ENCODE results near the gene EFEMP2.
A peak's percentile ranks its signal among the peaks of the same experiment; 100 is the strongest.

EFEMP2 gene

GRCh38 chr11:65866509-65867283 lies 5.9 kb downstream of the EFEMP2 start:
- DNase-seq (ENCODE audit: low spot score), result no peak

GRCh38 chr11:65865550-65866172 lies 6.9 kb downstream of the EFEMP2 start:
- no peak for DNase-seq (ENCODE audit: low spot score)

GRCh38 chr11:65864706-65865471 lies 7.7 kb downstream of the EFEMP2 start:
- no peak for DNase-seq (ENCODE audit: low spot score)

DNA sequence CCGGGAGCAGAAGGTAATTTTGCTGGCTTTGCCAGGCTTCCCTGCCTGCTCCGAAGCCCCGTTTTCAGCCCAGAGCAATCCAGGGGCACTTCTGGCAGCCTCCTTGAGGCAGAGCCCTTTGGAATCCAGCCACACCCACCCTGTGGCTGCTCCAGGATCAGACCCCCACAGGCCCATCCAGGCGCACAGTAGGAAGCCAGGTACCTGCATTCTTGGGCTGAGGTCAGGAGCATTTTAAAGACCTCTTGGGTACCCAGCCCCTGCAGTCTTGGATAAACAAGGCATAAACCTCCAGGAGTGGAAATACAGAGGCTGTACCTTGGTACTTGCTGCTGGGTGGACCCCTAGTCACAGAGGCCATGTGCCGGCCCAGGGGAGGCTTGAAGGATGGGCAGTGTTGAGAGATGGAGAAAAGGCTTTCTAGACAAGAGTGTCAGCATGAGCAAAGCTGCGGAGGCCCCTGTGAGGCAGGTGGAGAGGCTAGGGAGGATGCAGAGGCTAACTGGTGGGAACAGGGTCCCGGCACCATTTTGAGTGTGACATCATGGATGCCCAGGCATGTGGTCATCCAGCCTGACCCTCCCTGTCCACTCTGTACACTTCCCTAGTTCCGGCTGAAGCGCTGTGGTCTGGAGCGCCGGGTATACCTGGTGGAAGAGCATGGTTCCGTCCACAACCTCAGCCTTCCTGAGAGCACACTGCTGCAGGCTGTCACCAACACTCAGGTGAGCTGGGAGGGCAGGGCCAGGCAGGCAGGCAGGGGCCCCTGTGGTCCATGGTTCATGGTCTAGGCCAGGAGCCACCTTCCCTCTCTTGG lies 8.5 kb downstream of the EFEMP2 start:
- DNase-seq (ENCODE audit: low spot score), result no peak

- no peak for DNase-seq (ENCODE audit: low spot score)
Measured at GRCh38 chr11:65862941-65863888, 9.4 kb downstream of the EFEMP2 start.

DNA sequence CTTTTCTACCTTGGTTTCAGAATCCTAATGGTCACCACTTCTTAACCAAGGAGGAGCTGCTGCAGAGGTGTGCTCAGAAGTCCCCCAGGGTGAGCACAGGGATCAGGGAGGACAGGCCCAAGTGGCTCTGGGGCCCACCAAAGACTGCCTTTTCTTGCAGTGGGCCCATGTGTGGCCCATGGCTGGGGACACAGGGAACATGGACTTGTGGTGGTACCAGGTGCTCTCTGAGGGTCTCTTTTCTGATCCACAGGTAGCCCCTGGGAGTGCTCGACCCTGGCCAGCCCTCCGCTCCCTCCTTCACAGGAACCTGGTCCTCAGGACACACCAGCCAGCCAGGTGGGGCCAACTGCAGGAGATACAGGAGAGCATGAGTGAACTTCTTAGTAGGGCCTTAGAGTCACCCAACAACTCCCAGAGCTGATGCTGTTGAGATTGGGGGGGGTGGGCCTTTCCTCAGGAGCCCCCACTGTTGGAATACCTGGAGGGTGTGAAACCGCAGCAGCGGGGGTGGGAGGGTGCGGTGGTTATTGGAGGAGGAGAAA lies 10.3 kb downstream of the EFEMP2 start:
- no peak for DNase-seq (ENCODE audit: low spot score)

DNA sequence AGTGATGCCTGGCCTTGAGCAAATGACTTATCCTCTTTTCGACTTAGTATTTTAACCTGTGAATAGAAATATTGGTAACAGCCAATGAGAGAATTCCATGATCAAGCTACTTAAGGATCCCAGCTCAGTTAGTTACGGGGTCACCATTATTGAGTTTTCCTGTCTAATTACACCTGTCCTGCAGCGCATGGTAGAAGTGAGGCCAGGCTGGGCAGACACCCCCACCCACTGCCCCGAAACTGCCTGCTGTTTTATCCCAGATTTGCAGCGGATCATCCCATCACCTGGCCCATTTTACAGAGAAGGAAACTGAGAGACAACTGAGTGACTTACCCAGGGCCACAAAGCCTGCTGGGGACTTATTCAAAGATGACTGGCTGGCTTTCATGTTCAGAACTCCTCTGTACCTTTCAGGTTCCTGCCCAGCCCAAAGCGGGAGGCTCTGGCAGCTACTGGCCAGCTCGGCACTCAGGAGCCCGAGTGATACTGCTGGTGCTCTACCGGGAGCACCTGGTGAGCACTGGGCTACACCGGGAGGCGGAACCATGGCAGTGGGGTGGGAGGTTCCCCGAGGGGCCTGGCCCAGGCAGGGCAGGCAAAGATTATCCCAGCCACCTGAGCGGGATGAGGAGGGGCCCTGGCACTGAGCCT lies 10.9 kb downstream of the EFEMP2 start:
- DNase-seq (ENCODE audit: low spot score), result no peak

GRCh38 chr11:65861165-65861505 lies 11.5 kb downstream of the EFEMP2 start:
- no peak for DNase-seq (ENCODE audit: low spot score)

- peak; percentile 97 for DNase-seq (ENCODE audit: low spot score)
Measured at GRCh38 chr11:65860278-65861164, 12.1 kb downstream of the EFEMP2 start, which contains the start of gene MUS81. Gene MUS81 (plus strand): TSS chr11:65860433. CDS start chr11:65860754, 321 bp downstream.

DNA sequence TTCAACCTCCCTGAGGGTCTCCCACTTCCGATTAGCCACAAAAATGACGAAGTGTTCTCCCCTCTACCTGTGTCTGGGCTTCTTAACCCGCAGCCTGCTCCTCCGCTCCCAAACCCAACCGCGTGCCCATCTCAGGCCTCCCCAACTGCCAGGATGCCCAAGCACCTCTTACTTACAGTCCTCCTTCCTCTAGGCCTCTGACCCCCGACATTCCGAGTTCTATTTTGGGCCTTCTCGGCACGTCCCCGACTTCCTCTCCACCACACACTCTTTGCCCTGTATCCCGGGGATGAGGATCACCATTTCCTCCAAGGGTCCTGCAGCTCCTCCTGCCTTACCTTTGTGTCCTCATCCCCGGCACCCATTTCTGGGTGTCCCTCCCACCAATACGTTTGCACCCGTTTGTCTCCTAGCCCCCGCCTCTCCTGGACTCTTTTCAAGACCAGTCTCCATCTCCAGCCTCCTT lies 12.8 kb downstream of the EFEMP2 start:
- DNase-seq (ENCODE audit: low spot score), result no peak

GRCh38 chr11:65859095-65859811 lies 13.3 kb downstream of the EFEMP2 start:
- DNase-seq (ENCODE audit: low spot score), result peak; percentile 97

DNA sequence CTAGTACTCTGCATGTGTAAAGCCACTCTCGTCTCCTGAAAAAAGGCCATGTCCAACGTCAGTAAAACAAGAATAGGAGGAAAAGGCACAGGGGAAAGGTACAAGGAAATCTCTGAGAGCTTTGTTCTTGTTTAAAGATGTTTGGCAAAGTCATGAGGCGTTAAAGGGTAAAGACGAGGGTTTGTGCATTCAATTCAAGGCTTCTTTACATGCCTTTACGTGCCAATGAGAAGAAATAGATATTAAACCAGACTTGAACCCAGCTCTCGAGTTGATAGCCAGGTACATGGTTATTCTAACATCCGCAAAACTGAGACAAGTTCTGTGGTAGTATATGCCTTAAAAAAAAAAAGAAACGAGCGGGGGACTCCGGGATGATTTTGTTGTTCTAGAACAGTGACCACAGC lies 13.9 kb downstream of the EFEMP2 start:
- DNase-seq (ENCODE audit: low spot score), result no peak

DNA sequence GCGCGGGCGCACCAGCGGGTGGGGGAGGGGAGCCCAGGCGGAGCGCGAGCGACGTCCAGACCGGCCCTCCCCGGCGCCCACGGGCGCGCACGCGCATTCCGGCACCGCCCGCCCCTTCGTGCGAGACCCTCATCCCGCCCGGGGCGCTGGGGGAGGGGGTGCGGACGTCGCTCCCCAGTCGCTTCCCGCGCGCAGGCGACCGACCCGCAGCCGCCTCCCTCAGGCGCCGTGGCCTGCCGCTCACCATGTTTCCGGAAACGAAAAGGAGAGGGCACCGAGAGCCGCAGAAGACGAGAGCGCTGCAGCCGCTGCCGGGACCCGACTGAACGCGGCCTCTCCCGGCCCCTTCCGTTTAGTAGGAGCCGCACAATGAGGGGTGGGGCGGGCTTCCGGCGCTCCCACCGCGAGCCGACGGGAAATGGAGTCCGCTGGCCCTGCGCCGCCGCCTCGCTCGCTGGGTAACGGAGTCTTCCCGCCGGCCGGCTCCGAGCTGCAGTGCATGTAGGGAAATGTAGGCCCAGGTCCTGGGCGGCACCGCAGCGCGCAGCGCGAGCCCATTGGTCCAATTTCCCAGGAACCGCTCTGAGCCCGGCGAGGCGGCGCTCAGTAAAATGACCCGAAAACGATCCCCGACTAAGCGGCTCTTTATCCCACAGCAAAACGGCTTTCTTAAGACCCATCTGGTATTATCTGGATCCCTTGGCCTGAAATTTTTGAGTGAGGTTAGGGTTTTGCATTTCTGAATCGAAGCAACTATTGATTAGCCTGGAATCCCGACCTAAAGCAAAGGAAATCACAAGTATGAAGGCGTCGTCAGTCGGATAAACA lies 14.5 kb downstream of the EFEMP2 start, which contains the start of gene CFL1:
Gene CFL1 (minus strand): TSS at position 328 of the 828 bp plus-strand sequence. CDS start 81 bp downstream, at position 247.
- DNase-seq (ENCODE audit: low spot score), result peak; percentile 97

DNA sequence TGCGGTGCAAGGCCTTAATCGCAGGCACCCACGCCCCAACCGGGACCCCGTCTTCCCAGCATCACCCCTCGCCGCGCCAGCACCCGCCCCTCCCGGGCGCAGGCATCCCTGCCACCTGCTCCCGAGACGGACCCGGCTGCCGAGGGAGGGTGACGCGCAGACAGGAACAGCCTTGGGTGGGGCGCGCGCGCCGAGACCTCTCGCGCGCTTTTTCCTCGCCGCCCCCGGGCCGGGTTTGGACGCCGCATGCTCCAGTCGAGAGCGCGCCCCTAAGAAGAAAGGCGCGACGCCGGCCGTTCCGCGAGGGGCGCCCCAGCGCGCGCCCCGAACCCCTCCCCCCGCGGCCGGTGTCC lies 15.1 kb downstream of the EFEMP2 start:
- DNase-seq (ENCODE audit: low spot score), result peak; percentile 61

GRCh38 chr11:65856689-65857499 lies 15.7 kb downstream of the EFEMP2 start:
- peak; percentile 83 for DNase-seq (ENCODE audit: low spot score)

- DNase-seq (ENCODE audit: low spot score), result no peak
Measured at GRCh38 chr11:65855927-65856363, 16.7 kb downstream of the EFEMP2 start.
